G401 (cell line): ENCODE data around the gene SCO1. TPM values are rescaled to one million over a fixed set of nuclear protein-coding genes. Genes with fewer than 3 reads are reported as not detected.

ENCODE experiments used
- DNase-seq: peaks from one replicate; pipeline ENCODE4 v3.0.0-alpha.2; 2015; ENCODE audit warnings: low spot score
- in situ Hi-C: cut with HindIII; loops from 2 replicates; pipeline ENCODE4 v1.10.0; 2016; ENCODE audit warnings: low sequenced_read_pairs, mixed read lengths
- total RNA-seq: library from RNA; depleted of rRNA; stranded (reverse); fragments of >200 nt; shearing (Covaris generic); gene quantifications from 2 replicates; pipeline ENCODE4 v1.2.3, GENCODE V29; 2014

Gene SCO1
- total RNA-seq, 1 experiment from 2014 or later: 58.9 TPM

DNA sequence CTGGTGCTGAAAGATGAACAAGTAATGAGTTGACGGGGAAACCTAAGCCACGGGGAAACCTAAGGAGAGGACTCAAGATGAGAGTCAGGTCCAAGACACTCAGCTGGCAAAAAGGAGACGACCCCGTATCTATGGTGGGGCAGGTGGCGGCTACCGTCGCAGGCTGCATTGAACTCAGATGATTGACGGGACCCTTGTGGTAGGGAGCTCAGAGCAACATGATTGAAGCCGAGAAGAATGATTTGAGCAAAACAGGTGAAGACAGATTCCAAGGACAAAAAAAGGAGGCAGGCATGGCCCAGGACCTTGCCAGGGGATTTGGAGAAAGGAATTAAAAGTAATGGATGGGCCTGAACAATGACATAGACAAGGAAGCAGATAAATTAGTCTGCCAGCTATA lies 32.8 kb downstream of the SCO1 start:
- in situ Hi-C loops: no loop called here
- DNase-seq: no peak

DNA sequence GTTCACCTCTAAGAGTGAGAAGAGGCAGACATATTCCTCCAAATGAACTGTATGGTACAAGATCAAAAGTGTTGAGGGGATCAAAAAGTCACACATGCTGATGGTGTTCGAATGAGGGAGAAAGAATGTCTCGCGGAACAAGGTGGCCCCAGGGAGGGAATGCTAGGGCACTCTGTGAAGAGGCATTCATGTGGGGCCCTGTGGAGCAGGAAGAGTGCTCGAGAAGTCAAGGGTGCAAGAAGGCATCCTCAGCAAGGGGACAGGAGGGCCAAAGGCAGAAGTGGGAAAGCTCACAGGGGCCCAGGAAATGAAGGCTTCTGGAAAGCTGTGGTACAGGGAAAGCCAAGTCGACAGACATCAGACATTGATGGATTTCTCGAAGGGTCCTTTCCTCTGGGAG lies 34.1 kb downstream of the SCO1 start:
- in situ Hi-C loops: no loop called here

DNA sequence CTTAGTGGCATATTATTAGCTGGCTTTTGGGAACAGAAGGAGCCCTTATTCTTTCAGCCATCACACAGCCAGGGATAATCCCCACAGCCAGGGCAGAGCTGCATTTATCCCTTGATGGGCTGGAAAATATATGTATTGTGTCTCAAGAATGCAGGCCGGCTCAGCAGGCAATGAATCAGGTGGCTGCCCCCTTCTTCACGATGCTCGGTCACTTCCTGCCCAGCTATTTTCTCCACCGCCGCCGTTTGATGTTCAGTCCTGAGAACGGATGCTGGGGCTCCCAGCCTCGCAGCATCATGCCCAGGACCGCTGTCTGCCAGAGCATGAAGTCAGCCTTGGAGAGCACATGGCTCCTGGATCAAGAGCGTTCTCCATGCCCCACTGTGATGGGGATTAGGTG lies 35.9 kb downstream of the SCO1 start:
- in situ Hi-C loops: no loop called here
- DNase-seq: no peak

More for the DNA sequence above, 34.1 kb downstream of the SCO1 start:
- DNase-seq: no peak

- DNase-seq: no peak
- in situ Hi-C loops: no loop called here
These were observed 39.5 kb downstream of the SCO1 start for GRCh38 chr17:10657879-10658278.

DNA sequence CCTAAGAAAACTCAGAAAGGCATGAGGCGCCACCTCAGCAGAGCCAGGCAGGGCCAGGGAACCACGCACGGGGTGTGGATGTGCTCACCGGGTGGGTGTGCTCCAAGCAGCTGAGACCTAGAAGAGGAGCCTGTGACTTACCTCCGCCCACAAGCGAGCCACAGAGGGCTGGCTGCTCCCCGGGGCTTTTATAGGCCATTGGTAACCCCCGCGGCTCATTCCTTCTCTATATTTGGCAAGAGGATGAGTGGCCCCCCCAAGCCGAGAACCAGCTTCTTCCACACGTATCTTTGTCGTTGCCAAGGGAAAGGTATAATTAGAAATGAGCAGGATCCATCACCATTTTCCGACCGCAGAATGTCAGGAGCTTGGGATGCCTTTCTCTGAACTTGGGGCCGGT lies 40.2 kb downstream of the SCO1 start, which contains the start of gene MYH3:
Gene MYH3, minus strand, starts transcription at position 162 of the 400 bp plus-strand sequence. CDS start 2,245 bp downstream, outside the sequence.
- no peak for DNase-seq
- in situ Hi-C loops: no loop called here

DNA sequence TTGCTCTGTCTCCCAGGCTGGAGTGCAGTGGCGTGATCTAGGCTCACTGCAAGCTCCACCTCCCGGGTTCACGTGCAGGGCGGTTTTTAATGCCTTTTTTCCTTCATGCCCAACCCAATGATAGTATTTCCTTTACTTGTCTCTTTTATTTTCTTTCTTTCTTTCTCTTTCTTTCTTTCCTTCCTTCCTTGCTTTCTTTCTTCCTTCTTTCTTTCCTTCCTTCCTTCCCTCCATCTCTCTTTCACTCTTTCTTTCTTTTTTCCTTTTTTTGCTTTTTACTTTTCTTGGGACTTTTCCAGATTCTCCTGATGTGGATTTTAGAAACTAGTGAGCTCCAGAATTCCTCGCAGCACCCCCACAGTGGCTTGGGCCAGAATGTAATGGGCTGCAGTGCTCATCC lies 43.3 kb downstream of the SCO1 start:
- DNase-seq: no peak
- in situ Hi-C loops: no loop called here

GRCh38 chr17:10652984-10653659 lies 44.2 kb downstream of the SCO1 start:
- no peak for DNase-seq
- in situ Hi-C loops: no loop called here

DNA sequence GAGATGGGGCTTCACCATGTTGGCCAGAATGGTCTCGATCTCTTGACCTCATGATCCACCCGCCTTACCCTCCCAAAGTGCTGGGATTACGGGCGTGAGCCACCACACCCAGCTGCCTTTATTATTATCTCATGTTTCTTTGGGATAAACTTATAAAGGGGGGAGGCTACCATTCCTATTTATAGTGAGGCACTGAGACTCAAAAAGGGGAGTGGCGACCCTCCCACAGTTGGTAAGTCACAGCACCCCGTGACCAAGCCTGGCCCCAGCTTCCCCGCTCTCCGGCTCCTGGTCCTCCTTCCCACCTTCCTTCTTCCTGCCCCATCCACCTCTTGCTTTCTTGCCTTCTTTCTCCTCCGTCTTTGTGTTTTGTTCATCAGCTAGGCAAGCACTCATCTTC lies 45.4 kb downstream of the SCO1 start:
- in situ Hi-C loops: no loop called here

DNA sequence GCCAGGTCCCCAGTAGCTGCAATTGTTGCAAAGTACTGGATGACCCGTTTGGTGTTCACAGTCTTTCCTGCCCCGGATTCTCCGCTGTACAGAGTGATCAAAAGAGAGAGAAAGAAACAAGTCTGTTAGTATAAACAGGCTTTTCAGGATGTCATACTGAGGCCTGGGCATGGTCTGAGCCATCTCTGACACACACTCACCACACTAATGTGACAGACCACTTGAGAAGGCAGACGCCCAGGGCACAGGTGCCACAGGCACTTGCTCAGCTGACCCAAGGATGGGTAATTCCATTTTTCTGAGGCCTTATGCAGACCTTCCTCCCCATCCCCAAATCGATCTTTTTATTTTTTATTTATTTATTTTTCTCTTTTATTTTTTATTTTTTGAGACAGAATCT lies 47.7 kb downstream of the SCO1 start:
- in situ Hi-C loops: no loop called here
- DNase-seq: no peak

More for the DNA sequence above, 45.4 kb downstream of the SCO1 start:
- no peak for DNase-seq

GRCh38 chr17:10648956-10649355 lies 48.4 kb downstream of the SCO1 start:
- in situ Hi-C loops: no loop called here
- DNase-seq: no peak

DNA sequence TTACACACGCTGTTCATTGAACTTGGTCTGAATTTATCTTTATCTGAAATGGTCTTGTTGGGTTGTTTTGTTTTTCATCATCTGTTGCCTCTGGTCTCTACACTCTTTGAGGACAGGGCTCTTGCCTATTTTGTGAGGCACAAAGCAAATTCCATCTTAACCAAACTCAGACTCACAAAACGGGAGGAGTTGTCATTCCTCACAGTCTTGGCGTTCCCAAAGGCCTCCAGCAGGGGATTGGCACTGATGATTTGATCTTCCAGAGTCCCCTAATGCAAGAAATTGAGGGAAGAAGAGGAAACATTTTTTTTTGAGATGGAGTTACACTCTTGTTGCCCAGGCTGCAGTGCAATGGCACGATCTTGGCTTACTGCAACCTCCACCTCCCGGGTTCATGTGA lies 49.0 kb downstream of the SCO1 start:
- no peak for DNase-seq
- in situ Hi-C loops: no loop called here

DNA sequence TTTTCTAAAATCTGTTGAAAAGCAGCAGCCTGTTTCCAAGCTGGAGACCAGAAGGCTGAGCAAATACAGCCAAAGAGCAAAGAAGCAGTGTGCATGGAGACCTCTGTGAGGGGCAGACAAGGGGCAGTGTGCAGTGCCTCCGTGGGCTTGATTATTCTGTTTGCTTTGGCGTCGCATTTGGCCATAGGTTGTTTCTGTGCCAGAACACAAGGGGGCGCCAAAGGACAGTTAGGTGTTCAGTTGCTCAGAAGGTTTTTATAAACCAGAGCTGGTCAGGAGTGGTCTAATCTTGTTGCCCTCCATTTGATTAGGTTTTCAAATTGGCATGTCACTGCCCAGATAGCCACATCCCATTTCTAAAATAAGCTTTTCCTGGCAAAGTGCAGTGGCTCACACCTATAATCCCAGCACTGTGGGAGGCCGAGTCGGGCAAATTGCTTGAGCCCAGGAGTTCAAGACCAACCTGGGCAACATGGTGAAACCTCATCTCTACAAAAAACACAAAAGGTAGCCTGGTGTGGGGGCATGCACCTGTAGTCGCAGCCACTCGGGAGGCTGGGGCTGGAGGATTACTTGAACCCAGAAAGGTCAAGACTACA lies 50.8 kb downstream of the SCO1 start:
- DNase-seq: peak; percentile 66
- in situ Hi-C loops: no loop called here

DNA sequence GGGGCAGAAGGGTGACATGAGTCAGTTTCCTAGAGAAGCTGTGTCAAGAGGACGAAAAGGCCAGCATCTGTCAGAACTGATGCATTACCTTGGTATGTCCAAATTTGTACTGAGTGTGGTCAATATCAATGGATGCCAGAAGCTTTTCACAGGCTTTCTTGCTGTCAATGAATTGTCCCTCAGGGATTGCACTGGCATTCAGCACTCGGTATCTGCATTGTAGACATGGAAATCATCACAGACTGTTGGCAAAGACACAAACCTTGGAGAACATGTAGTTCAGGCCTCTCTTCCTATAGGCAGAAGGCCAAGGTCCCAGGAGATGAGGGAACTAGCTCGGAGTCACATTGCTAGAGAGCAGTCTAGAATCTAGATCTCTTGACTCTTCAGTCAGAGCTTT lies 56.9 kb downstream of the SCO1 start:
- in situ Hi-C loops: no loop called here
- no peak for DNase-seq

- no peak for DNase-seq
- in situ Hi-C loops: no loop called here
These were observed 59.2 kb downstream of the SCO1 start for GRCh38 chr17:10638151-10638550.

GRCh38 chr17:10635290-10635689 lies 62.0 kb downstream of the SCO1 start:
- DNase-seq: no peak
- in situ Hi-C loops: no loop called here

GRCh38 chr17:10633738-10634379 lies 63.5 kb downstream of the SCO1 start:
- in situ Hi-C loops: no loop called here
- DNase-seq: no peak

- in situ Hi-C loops: no loop called here
- no peak for DNase-seq
These were observed 65.6 kb downstream of the SCO1 start for GRCh38 chr17:10631701-10632100.

DNA sequence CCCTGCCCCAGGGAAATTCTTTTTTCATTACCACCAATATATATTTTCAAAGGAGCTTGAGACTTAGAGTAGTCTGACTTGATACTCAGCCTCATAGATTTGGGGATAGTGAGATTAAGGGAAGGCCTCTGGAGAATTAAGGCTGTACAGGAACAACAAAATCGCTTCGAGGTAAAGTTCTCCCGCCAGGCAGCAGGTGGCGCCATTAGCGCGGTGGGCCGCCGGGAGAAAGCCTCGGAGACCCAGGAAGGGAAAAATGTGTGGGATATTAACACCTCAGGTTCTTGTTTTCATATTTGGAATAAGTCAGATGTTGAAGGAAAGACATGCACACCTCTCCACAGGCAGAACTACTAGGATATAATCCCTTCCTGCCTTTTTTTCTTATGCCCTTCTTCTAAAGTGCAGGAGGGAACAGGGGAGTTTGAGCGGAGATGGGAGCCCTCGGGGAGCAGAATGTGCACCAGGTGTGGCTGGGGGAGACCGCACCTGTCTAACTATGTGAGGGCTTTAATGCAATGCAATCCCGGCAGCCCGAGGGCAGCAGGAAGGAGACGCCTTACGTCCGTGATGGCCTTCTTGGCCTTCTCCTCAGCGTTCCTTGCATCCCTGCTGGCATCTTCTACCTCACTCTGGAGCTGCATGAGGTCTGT lies 66.2 kb downstream of the SCO1 start:
- in situ Hi-C loops: no loop called here
- DNase-seq: no peak

DNA sequence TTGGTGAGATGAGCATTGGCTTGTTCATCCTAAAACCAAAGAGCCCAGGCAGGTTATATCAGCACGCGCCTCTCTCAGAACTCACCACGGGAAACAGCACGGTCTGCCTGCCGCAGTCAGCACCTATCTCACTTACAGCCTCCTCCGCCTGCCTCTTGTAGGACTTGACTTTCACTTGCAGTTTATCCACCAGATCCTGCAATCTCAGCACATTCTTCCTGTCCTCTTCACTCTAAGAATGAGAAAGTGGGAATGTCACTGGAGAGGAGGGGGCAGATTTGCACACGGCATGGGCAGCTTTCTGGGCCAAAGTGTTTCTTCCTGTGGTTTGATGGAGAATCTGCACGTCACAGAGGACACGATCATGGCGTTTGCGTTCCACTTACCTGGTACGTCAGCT lies 67.6 kb downstream of the SCO1 start:
- in situ Hi-C loops: no loop called here
- DNase-seq: no peak

GRCh38 chr17:10628756-10629155 lies 68.6 kb downstream of the SCO1 start:
- DNase-seq: no peak
- in situ Hi-C loops: no loop called here
